Brain microvascular endothelial cell (primary cell): ENCODE results near the gene SUGP1.

Source experiments
- DNase-seq: peaks from one replicate; pipeline ENCODE4 v3.0.0-alpha.2; 2020
- H3K27ac ChIP-seq: fragments of 250-450 bp; sonication (Bioruptor Pico); 2 replicates; pipeline ENCODE4 v1.5.1; 2020; ENCODE audit warnings: mild to moderate bottlenecking, moderate library complexity
- H3K27me3 ChIP-seq: fragments of 250-450 bp; sonication (Bioruptor Pico); replicated peaks from 2 replicates; pipeline ENCODE4 v1.5.1; 2020; ENCODE audit warnings: mild to moderate bottlenecking
- H3K36me3 ChIP-seq: fragments of 250-450 bp; sonication (Bioruptor Pico); replicated peaks from 2 replicates; pipeline ENCODE4 v1.5.1; 2020; ENCODE audit warnings: mild to moderate bottlenecking
- H3K4me3 ChIP-seq: 2 replicates; pipeline ENCODE4 v1.5.1; 2011; ENCODE audit warnings: low read depth, mild to moderate bottlenecking, control low read depth, low read length, moderate library complexity
- in situ Hi-C: cut with HindIII; loops from 2 replicates; pipeline ENCODE4 v1.10.0; 2017; ENCODE audit warnings: low sequenced_read_pairs, low pct_ligation_motif_present
- TF ChIP-seq, protein P1 (sequence below): IDR thresholded peaks from 2 replicates; pipeline ENCODE4 v1.5.1; 2011; ENCODE audit warnings: low read depth, mild to moderate bottlenecking, moderate library complexity, low read length, control low read depth, inconsistent platforms; ENCODE audit errors: missing control alignments

Gene SUGP1

DNA sequence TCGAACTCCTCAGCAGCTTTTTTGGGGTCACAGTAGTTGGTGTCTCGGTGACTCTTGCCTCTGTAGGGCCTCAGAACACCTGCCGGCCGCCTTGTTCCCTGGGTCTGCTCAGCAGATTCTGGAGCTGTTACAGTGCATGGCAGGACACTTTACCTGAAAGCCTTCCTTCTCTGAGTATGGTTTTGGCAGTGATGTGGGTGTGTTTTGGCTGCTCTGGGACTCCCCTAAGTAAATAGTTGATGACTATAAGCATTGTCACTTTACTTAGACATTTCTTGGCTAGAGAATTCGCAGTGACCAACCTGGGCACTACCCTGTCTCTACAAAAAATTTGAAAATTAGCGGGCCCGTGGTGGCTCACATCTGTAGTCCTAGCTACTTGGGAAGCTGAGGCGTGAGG is 7.4 kb upstream of the SUGP1 start:
- in situ Hi-C loops: no loop called here

DNA sequence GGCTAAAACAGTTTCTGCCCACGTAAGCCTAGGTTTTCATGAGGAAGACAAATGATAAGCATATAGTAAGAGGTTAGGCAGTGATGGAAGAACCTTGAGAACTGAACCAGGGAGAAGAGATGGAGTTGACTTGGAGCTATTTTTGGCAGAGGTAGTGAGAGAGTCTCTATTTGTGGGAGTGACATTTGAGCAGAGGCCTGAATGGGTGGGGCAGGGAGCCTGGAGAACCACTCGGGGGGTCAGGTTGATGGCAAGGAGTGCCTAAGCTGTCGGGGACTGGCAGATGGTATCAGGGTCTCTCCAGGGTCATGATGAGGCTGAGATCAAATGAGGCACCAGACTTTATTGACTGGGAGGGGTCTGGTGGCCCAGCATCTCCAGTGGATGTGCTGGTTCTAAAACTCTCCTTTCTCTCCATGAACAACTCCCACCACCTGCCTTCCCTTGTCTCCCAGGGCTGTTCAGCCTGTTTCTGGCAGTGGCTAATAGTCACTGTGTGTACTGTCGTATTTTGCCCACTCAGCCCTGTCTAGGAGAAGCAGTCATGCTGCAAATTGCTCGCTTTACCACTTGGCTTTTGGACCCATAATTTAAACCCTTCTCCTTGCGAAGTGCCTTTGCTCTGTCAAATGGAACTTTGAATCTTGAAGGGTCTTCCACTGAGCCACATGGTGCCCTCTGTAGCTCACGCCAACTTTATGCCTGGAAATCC is 3.9 kb upstream of the SUGP1 start:
- Histone ChIP-seq H3K27me3 (no peaks in the 10 kb centered on the region), H3K36me3 (peaks cover 26% of the 10 kb centered on the region), H3K4me3 (no peak overlapping the region), H3K27ac (no peak overlapping the region)
- DNase-seq: no peak
- in situ Hi-C loops: no loop called here
- TF ChIP-seq, protein P1, sequence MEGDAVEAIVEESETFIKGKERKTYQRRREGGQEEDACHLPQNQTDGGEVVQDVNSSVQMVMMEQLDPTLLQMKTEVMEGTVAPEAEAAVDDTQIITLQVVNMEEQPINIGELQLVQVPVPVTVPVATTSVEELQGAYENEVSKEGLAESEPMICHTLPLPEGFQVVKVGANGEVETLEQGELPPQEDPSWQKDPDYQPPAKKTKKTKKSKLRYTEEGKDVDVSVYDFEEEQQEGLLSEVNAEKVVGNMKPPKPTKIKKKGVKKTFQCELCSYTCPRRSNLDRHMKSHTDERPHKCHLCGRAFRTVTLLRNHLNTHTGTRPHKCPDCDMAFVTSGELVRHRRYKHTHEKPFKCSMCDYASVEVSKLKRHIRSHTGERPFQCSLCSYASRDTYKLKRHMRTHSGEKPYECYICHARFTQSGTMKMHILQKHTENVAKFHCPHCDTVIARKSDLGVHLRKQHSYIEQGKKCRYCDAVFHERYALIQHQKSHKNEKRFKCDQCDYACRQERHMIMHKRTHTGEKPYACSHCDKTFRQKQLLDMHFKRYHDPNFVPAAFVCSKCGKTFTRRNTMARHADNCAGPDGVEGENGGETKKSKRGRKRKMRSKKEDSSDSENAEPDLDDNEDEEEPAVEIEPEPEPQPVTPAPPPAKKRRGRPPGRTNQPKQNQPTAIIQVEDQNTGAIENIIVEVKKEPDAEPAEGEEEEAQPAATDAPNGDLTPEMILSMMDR: no peak

More for the DNA sequence above, 7.4 kb upstream of the SUGP1 start:
- H3K36me3 ChIP-seq: peaks cover 42% of the 10 kb centered on the region
- TF ChIP-seq, protein P1: no peak
- no peak for DNase-seq
- no peak overlapping the region for H3K4me3 ChIP-seq
- H3K27me3 ChIP-seq: no peaks in the 10 kb centered on the region
- H3K27ac ChIP-seq: no peak overlapping the region

DNA sequence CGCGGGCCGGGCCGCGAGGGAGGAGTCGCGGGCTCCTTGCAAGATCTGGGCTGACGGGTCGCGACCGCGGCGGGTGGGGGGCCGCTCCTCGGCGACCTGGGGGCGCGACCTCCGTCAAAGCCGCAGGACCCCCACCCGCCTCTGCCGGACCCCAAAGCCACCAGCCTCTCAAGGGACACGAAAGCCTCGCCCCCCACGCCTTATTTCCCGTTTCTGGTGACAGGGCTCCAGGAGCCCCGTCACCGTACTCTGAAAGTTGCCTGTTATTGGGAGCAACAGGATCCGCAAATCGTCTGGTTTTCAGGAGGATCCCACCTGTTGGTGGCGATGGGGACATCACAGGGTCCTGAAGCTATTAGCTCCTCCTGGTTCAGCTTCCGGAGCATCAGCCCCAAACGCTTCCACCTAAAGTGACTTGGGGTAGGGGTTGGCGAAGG is 850 bp upstream of the SUGP1 start:
- DNase-seq: no peak
- peak overlapping the region; percentile 92 for H3K27ac ChIP-seq
- peak overlapping the region; percentile 99 for H3K4me3 ChIP-seq
- no peaks in the 10 kb centered on the region for H3K27me3 ChIP-seq
- TF ChIP-seq, protein P1: peak; percentile 4
- in situ Hi-C loops: no loop called here
- H3K36me3 ChIP-seq: peaks cover 23% of the 10 kb centered on the region

DNA sequence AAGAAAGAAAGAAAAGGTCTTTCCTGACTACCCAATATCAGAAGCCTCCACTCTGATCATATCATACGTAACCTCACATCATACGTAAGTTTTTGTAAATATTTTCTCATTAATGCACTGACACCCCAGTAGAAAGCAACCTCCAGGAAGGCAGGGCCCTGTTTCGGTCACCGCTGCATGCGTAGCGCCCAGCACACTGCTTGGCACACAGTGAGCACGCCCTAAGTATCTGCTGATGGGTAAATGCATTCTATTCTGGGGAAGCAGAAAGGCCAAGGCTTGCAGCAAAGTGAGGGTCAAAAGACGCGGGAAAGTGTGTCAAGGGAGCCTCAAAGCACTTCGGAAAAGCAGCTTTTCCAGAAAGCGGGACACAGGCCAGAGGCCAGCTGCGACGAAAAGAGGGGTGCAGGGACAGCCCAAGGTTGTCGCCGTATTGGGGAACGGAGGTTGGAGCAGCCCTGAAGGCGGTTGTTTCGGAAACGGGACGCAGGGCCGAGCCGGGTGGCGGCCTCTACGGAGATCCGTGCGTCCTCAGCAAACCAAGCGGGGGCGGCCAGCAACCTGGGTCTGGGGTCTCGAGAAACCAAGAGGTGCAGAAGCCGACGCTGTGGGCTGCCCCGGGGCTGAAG is 463 bp downstream of the SUGP1 start:
- peak overlapping the region; percentile 99 for H3K4me3 ChIP-seq
- no peaks in the 10 kb centered on the region for H3K27me3 ChIP-seq
- H3K36me3 ChIP-seq: peaks cover 22% of the 10 kb centered on the region
- H3K27ac ChIP-seq: peak overlapping the region; percentile 92
- TF ChIP-seq, protein P1: no peak
- in situ Hi-C loops: no loop called here
- DNase-seq: no peak

DNA sequence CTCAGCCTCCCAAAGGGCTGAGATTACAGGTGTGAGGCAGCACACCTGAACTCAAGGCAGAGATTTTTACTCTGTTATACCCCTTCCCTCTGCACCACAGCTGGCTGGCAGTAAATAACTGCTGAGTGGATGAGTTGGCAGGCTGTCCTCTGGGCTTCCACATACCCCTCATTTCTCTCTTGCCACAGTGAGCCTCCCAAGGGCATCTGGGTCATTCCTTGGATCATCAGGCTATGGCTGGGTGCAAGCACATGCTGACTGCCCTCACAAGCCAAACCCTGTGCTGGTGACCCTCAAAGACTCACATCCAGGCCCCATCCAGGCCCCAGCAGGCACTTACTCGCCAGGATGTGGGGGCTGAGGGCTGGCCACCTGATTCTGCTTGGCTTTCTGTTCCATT is 4.2 kb downstream of the SUGP1 start:
- H3K36me3 ChIP-seq: peaks cover 24% of the 10 kb centered on the region

More for the DNA sequence above, 4.2 kb downstream of the SUGP1 start:
- in situ Hi-C loops: no loop called here
- Histone ChIP-seq H3K27ac (no peak overlapping the region), H3K27me3 (no peaks in the 10 kb centered on the region), H3K4me3 (no peak overlapping the region)
- TF ChIP-seq, protein P1: no peak
- DNase-seq: no peak
